ENCODE data around the gene HS3ST6. TPM values are rescaled to one million over a fixed set of nuclear protein-coding genes. Genes with fewer than 3 reads are reported as not detected.
"Not testable (repeated sequence)": the region's sequence is repeated elsewhere in the genome, so short reads cannot be mapped to it uniquely, and the experiment has no call there.

The HS3ST6 gene
- total RNA-seq, 3 donors from 2014 or later: 2.5 to 3.1 (median 2.6) TPM

GRCh38 chr16:1884889-1885288 is 33.3 kb downstream of the HS3ST6 start:
- Histone ChIP-seq H3K4me3 (no peak overlapping the region), H3K4me1 (ENCODE audit: low read depth) (no peaks in the 10 kb centered on the region), H3K36me3 (ENCODE audit: low read depth) (no peaks in the 10 kb centered on the region), H3K9me3 (no peaks in the 10 kb centered on the region)
- intact Hi-C loops (cut with DNase I, micrococcal nuclease): no loop called here
- no peak for TF ChIP-seq CTCF (IDR thresholded peaks at IDR 0.05)
- DNase-seq: no peak
- no peak for ATAC-seq

DNA sequence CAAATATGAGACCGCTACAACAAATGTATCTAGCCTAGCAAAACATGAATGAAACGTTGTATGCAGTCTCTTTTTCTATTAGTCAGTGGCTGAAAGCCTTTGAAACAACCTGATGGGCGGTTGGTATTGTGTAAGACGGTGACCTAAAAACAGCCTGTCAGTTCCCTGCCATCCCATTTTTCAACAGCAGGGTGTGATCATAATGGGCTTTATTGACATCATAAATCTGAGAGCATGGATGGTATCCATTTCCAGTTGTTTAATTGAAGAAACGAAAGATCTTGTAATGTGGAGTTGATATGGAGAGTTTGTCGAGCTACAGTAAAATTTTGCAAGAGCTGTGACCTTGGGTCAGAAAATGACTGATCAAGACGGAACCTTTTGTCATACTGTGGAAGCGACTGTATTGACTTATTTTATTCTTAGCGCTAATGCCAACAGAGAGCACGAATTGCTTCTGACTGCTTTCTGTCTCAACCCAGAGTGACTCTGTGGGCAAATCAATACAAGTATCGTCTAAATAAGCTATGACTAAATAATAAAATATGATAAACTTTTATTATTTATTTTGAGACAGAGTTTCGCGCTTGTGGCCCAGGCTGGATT is 34.0 kb downstream of the HS3ST6 start:
- peak; percentile 37 for TF ChIP-seq CTCF (IDR thresholded peaks at IDR 0.05)
- intact Hi-C loops (cut with DNase I, micrococcal nuclease): no loop called here
- Histone ChIP-seq H3K36me3 (ENCODE audit: low read depth) (no peaks in the 10 kb centered on the region), H3K4me1 (ENCODE audit: low read depth) (no peaks in the 10 kb centered on the region), H3K9me3 (no peaks in the 10 kb centered on the region), H3K4me3 (no peak overlapping the region)
- ATAC-seq (peak; percentile 98), DNase-seq (peak in 1 of 3 donors; percentile 83)

- H3K4me1 ChIP-seq (ENCODE audit: low read depth); H3K36me3 ChIP-seq (ENCODE audit: low read depth); H3K4me3 ChIP-seq; H3K9me3 ChIP-seq; DNase-seq; ATAC-seq; intact Hi-C loops (cut with DNase I, micrococcal nuclease): not testable (repeated sequence)
These were observed 37.0 kb downstream of the HS3ST6 start for GRCh38 chr16:1881172-1881571.

- Histone ChIP-seq H3K36me3 (ENCODE audit: low read depth) (no peaks in the 10 kb centered on the region), H3K9me3 (no peaks in the 10 kb centered on the region), H3K4me1 (ENCODE audit: low read depth) (peaks cover 2% of the 10 kb centered on the region), H3K4me3 (no peak overlapping the region)
- ATAC-seq (no peak), DNase-seq (no peak)
- intact Hi-C loops (cut with DNase I, micrococcal nuclease): no loop called here
- no peak for TF ChIP-seq CTCF (IDR thresholded peaks at IDR 0.05)
These were observed 38.7 kb downstream of the HS3ST6 start for GRCh38 chr16:1879477-1879876.

- no peak for TF ChIP-seq CTCF (IDR thresholded peaks at IDR 0.05)
- Histone ChIP-seq H3K36me3 (ENCODE audit: low read depth) (no peaks in the 10 kb centered on the region), H3K9me3 (no peaks in the 10 kb centered on the region), H3K4me3 (no peak overlapping the region), H3K4me1 (ENCODE audit: low read depth) (peaks cover 2% of the 10 kb centered on the region)
- intact Hi-C loops (cut with DNase I, micrococcal nuclease): no loop called here
- ATAC-seq (no peak), DNase-seq (no peak)
These were observed 40.0 kb downstream of the HS3ST6 start for GRCh38 chr16:1878256-1878655.

DNA sequence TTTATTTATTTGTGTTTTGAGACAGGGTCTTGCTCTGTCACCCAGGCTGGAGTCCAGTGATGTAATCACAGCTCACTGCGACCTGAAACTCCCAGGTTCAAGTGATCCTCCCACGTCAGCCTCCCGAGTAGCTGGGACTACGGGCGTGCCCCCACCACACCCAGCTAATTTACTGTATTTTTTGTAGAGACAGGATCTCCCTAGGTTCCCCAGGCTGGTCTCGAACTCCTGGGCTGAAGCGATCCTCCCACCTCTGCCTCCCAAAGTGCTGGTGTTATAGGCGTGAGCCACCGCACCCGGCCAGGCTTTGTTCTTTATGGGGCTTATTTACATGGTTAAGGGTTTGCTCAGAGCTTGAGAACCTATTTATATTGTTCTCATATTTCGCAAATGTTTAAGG is 40.4 kb downstream of the HS3ST6 start:
- Histone ChIP-seq H3K4me3 (no peak overlapping the region), H3K9me3 (no peaks in the 10 kb centered on the region), H3K4me1 (ENCODE audit: low read depth) (peaks cover 2% of the 10 kb centered on the region), H3K36me3 (ENCODE audit: low read depth) (no peaks in the 10 kb centered on the region)
- ATAC-seq (peak; percentile 60), DNase-seq (peak in 2 of 3 donors; percentile 43 to 56)
- TF ChIP-seq CTCF (IDR thresholded peaks at IDR 0.05): no peak
- intact Hi-C loops (cut with DNase I, micrococcal nuclease): no loop called here
